Esophagus squamous epithelium (tissue), 5 donors: ENCODE results near the gene VIPR2. TPM values are rescaled to one million over a fixed set of nuclear protein-coding genes. Genes with fewer than 3 reads are reported as not detected.

Experiments
- DNase-seq: peaks from one replicate; lab custom pipeline; 2025; lab: John Stamatoyannopoulos, UW
- H3K27ac ChIP-seq, 4 donors: fragments of 200-600 bp; sonication (generic); one replicate each; pipeline ENCODE4 v1.5.1; 2016 to 2019; ENCODE audit warnings: mild to moderate bottlenecking in 1 of 4
- H3K27me3 ChIP-seq, 4 donors: fragments of 200-600 bp; sonication (generic); 1 replicate in 3 of 4; 2 replicates in 1 of 4; pipeline versions ENCODE4 v1.5.1 to v1.6.0; 2017 to 2021; ENCODE audit warnings: antibody characterized with exemption in 1 of 4
- H3K36me3 ChIP-seq, 3 donors: fragments of 200-600 bp; sonication (generic); one replicate each; pipeline ENCODE4 v1.5.1; 2016 to 2019
- H3K4me1 ChIP-seq, 3 donors: fragments of 200-600 bp; sonication (generic); one replicate each; pipeline ENCODE4 v1.5.1; 2017 to 2019
- H3K4me3 ChIP-seq, 4 donors: fragments of 200-600 bp; sonication (generic); 1 replicate in 3 of 4; 2 replicates in 1 of 4; pipeline ENCODE4 v1.5.1; 2016 to 2019; ENCODE audit warnings: mild to moderate bottlenecking in 2 of 4, moderate library complexity in 1 of 4
- H3K9me3 ChIP-seq, 3 donors: fragments of 200-600 bp; sonication (generic); one replicate each; pipeline ENCODE4 v1.5.1; 2016 to 2019
- CTCF ChIP-seq, 6 experiments: fragments of 450-650 bp in 4 of 6; fragments of 200-600 bp in 2 of 6; sonication (generic) in 2 of 6; IDR thresholded peaks; one replicate each; pipeline ENCODE4 v1.5.1; 2016 to 2019; ENCODE audit warnings: antibody characterized with exemption in 6 of 6, mild to moderate bottlenecking in 4 of 6, moderate library complexity in 4 of 6
- POLR2A ChIP-seq, 4 donors: fragments of 450-650 bp; IDR thresholded peaks; one replicate each; pipeline ENCODE4 v1.6.1; 2017; ENCODE audit warnings: antibody characterized with exemption in 4 of 4, mild to moderate bottlenecking in 4 of 4, moderate library complexity in 3 of 4
- WGBS, 2 donors: methylation state at CpG; one replicate each; pipeline ENCODE4 v1.1.5; 2018; 5-methylcytosine and 5-hydroxymethylcytosine counted together
- intact Hi-C: fragments of 100-400 bp; cut with DNase I; formaldehyde crosslinking; loops from one replicate; pipeline ENCODE4 v1.15.0; 2022
- total RNA-seq, 4 donors: library from RNA; depleted of rRNA; stranded (reverse); fragments of >200 nt; gene quantifications; one replicate each; pipeline ENCODE4 v1.1.0, GENCODE V29; 2016
- donor health status: DM: yes; HTN: yes; CAD: no.

Gene VIPR2
- total RNA-seq, 4 donors from 2014 or later = 0.18 to 2.1 (median 0.40) TPM

GRCh38 chr7:159060440-159060839 is 84.2 kb downstream of the VIPR2 start:
- no peaks in the 10 kb centered on the region for H3K9me3 ChIP-seq
- 83 to 87% methylated on average over 2 of the region's 2 CpGs for WGBS, 2 donors
- H3K4me1 ChIP-seq = no peaks in the 10 kb centered on the region
- no peak overlapping the region for H3K4me3 ChIP-seq
- peaks cover 0 to 7% (median 0%) of the 10 kb centered on the region in 4 donors for H3K27me3 ChIP-seq
- no peaks in the 10 kb centered on the region for H3K36me3 ChIP-seq
- intact Hi-C loops = no loop called here
- DNase-seq = no peak
- no peak overlapping the region for H3K27ac ChIP-seq
- TF ChIP-seq CTCF (IDR thresholded peaks at IDR 0.05) (no peak), POLR2A (IDR thresholded peaks at IDR 0.05) (no peak)

GRCh38 chr7:159059629-159060028 is 85.0 kb downstream of the VIPR2 start:
- intact Hi-C loops = no loop called here
- H3K4me1 ChIP-seq = no peaks in the 10 kb centered on the region
- H3K36me3 ChIP-seq = no peaks in the 10 kb centered on the region
- no peak for DNase-seq
- no peak overlapping the region for H3K27ac ChIP-seq
- H3K27me3 ChIP-seq = peaks cover 0 to 7% (median 0%) of the 10 kb centered on the region in 4 donors
- H3K9me3 ChIP-seq = no peaks in the 10 kb centered on the region
- H3K4me3 ChIP-seq = no peak overlapping the region
- WGBS, 2 donors = 83 to 86% methylated on average over 3 of the region's 3 CpGs
- no peak for TF ChIP-seq POLR2A (IDR thresholded peaks at IDR 0.05)
- no peak for TF ChIP-seq CTCF (IDR thresholded peaks at IDR 0.05)

- no peak for TF ChIP-seq CTCF (IDR thresholded peaks at IDR 0.05)
- TF ChIP-seq POLR2A (IDR thresholded peaks at IDR 0.05) = no peak
- no peaks in the 10 kb centered on the region for H3K4me1 ChIP-seq
- 79 to 87% methylated on average over 4 of the region's 4 CpGs for WGBS, 2 donors
- no peak overlapping the region for H3K4me3 ChIP-seq
- H3K27me3 ChIP-seq = peaks cover 0 to 7% (median 0%) of the 10 kb centered on the region in 4 donors
- H3K27ac ChIP-seq = no peak overlapping the region
- intact Hi-C loops = no loop called here
- no peak for DNase-seq
- H3K36me3 ChIP-seq = no peaks in the 10 kb centered on the region
- H3K9me3 ChIP-seq = no peaks in the 10 kb centered on the region
Measured at GRCh38 chr7:159057647-159058046, 87.0 kb downstream of the VIPR2 start.

- peaks cover 0 to 4% (median 0%) of the 10 kb centered on the region in 4 donors for H3K27me3 ChIP-seq
- no peak overlapping the region for H3K27ac ChIP-seq
- H3K4me3 ChIP-seq = no peak overlapping the region
- H3K4me1 ChIP-seq = no peaks in the 10 kb centered on the region
- TF ChIP-seq POLR2A (IDR thresholded peaks at IDR 0.05) (no peak), CTCF (IDR thresholded peaks at IDR 0.05) (no peak)
- intact Hi-C loops = no loop called here
- 65 to 80% methylated on average over 5 of the region's 5 CpGs for WGBS, 2 donors
- H3K36me3 ChIP-seq = no peaks in the 10 kb centered on the region
- H3K9me3 ChIP-seq = no peaks in the 10 kb centered on the region
- DNase-seq = no peak
Measured at GRCh38 chr7:159056737-159057136, 87.9 kb downstream of the VIPR2 start.

GRCh38 chr7:159051916-159052315 is 92.8 kb downstream of the VIPR2 start:
- no peak for TF ChIP-seq CTCF (IDR thresholded peaks at IDR 0.05)
- TF ChIP-seq POLR2A (IDR thresholded peaks at IDR 0.05) = no peak
- H3K36me3 ChIP-seq = no peaks in the 10 kb centered on the region
- no peaks in the 10 kb centered on the region for H3K9me3 ChIP-seq
- no peak overlapping the region for H3K4me3 ChIP-seq
- no peaks in the 10 kb centered on the region for H3K4me1 ChIP-seq
- no peak for DNase-seq
- WGBS, 2 donors = 22 to 39% methylated on average over 2 of the region's 2 CpGs
- intact Hi-C loops = no loop called here
- no peaks in the 10 kb centered on the region for H3K27me3 ChIP-seq
- H3K27ac ChIP-seq = no peak overlapping the region
